Panc1 (cell line): Measurements from ENCODE around the gene DHODH. TPM values are rescaled to one million over a fixed set of nuclear protein-coding genes. Genes with fewer than 3 reads are reported as not detected.

Experiments used
- ATAC-seq: fragments of 200-7000 bp; cut with Tn5 transposase; 2 replicates; pipeline ENCODE4 v1.9.1; 2020; ENCODE audit warnings: mild to moderate bottlenecking, moderate library complexity
- BruUV-seq: library from RNA; stranded (reverse); fragments of 400-500 nt; replicated peaks from 2 replicates; lab custom pipeline; 2021; lab: Mats Ljungman, UMichigan
- CTCF ChIA-PET: fragments of 300-600 bp; sonication (Branson Sonifier 250); formaldehyde crosslinking; loops from one replicate; lab custom pipeline; 2022; ENCODE audit warnings: antibody characterized with exemption; lab: Charles Lee
- POLR2A ChIA-PET: fragments of 300-600 bp; sonication (Branson Sonifier 250); formaldehyde crosslinking; loops from one replicate; lab custom pipeline; 2022; ENCODE audit warnings: antibody characterized with exemption; lab: Charles Lee
- DNase-seq: peaks from one replicate; pipeline ENCODE4 v3.0.0-alpha.2; 2010; ENCODE audit warnings: low read depth, low spot score
- H3K27ac ChIP-seq: 2 replicates; pipeline ENCODE4 v1.5.1; 2011; ENCODE audit warnings: mild to moderate bottlenecking, low read length, inconsistent platforms
- H3K27me3 ChIP-seq: fragments of 200-500 bp; sonication (Bioruptor generic); 2 replicates; pipeline ENCODE4 v1.6.0; 2014; ENCODE audit warnings: low read length, inconsistent platforms; ENCODE audit not compliant: control insufficient read depth, insufficient read depth
- H3K36me3 ChIP-seq: fragments of 200-500 bp; sonication (Bioruptor generic); 2 replicates; pipeline ENCODE4 v1.5.1; 2014; ENCODE audit warnings: inconsistent platforms, mild to moderate bottlenecking, low read length, moderate library complexity; ENCODE audit not compliant: control insufficient read depth, insufficient read depth
- H3K4me1 ChIP-seq: 2 replicates; pipeline ENCODE4 v1.5.1; 2011; ENCODE audit warnings: inconsistent platforms, mild to moderate bottlenecking, low read length, moderate library complexity; ENCODE audit not compliant: control insufficient read depth, insufficient read depth
- H3K4me3 ChIP-seq, 2 experiments: 2 replicates each; pipeline ENCODE4 v1.5.1; 2011 to 2012; ENCODE audit warnings: low read depth in 2 of 2, low read length in 2 of 2, mild to moderate bottlenecking in 2 of 2, inconsistent platforms in 1 of 2, moderate library complexity in 1 of 2
- H3K9me3 ChIP-seq: fragments of 200-500 bp; sonication (Bioruptor generic); 2 replicates; pipeline ENCODE4 v1.5.1; 2014; ENCODE audit warnings: low read depth, mild to moderate bottlenecking, inconsistent platforms, low read length, moderate library complexity; ENCODE audit not compliant: control insufficient read depth, insufficient read depth
- POLR2AphosphoS5 ChIP-seq: IDR thresholded peaks from 2 replicates; pipeline ENCODE4 v1.6.1; 2012; ENCODE audit warnings: mild to moderate bottlenecking, low read depth, low read length, moderate library complexity
- SIN3A ChIP-seq: IDR thresholded peaks from 2 replicates; pipeline ENCODE4 v1.6.1; 2012; ENCODE audit warnings: low read depth, mild to moderate bottlenecking, low read length, moderate library complexity, borderline replicate concordance; ENCODE audit not compliant: insufficient read depth
- TCF7L2 ChIP-seq: IDR thresholded peaks from 2 replicates; pipeline ENCODE4 v1.6.1; 2011; ENCODE audit warnings: mild to moderate bottlenecking, low read depth, low read length, inconsistent platforms
- in situ Hi-C: cut with HindIII; loops from 2 replicates; pipeline ENCODE4 v1.10.0; 2016; ENCODE audit warnings: low sequenced_read_pairs, low pct_unique_long_range_greater_than_20kb
- intact Hi-C: fragments of 100-400 bp; cut with micrococcal nuclease; formaldehyde crosslinking; loops from one replicate; pipeline ENCODE4 v1.10.0; 2022; ENCODE audit not compliant: unreplicated experiment
- total RNA-seq: library from RNA; stranded (reverse); gene quantifications from one replicate; pipeline ENCODE4 v1.2.1, GENCODE V29; 2021; ENCODE audit not compliant: unreplicated experiment
- TF ChIP-seq, protein P1 (sequence below): fragments of 450-650 bp; IDR thresholded peaks from 2 replicates; pipeline ENCODE4 v1.5.1; 2017; ENCODE audit warnings: mild to moderate bottlenecking
- TF ChIP-seq, protein P2 (sequence below), 2 experiments: IDR thresholded peaks; 2 replicates each; pipeline ENCODE4 v1.6.1; 2011 to 2012; ENCODE audit warnings: low read depth in 2 of 2, control low read depth in 1 of 2, low read length in 1 of 2, mild to moderate bottlenecking in 1 of 2, moderate library complexity in 1 of 2; ENCODE audit not compliant: insufficient read depth in 1 of 2

Gene DHODH
- total RNA-seq, 1 experiment from 2014 or later: 8.9 TPM

DNA sequence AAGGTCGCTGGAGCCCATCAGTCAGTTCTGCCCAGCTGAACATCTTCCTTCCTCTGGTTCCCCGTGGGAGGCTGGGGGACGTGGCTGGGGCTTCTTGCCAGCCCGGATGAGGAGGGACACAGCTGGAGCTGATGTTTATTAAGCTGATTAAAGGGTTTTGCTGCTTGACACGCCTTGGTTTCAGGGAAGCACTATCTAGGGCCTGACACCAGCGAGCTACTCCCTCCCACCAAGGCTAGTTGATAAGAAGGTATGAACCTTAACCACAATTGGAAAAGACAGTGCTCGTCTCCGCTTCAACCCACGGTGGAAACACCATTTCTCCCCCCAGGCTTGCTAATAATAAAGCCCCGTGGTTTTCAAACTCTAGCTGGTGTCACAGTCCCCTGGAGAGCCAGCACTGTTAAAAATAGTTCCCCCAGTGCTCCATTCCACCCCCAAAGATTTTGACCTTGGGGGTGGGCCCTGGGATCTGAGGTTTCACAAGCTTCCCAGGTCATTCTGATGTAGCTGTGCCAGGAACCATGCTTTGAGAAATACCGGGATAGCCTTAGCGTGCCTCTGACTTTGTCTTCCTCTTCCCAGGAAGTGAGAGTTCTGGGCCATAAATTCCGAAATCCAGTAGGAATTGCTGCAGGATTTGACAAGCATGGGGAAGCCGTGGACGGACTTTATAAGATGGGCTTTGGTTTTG lies 5.5 kb downstream of the DHODH start:
- CTCF ChIA-PET: no interaction called here

DNA sequence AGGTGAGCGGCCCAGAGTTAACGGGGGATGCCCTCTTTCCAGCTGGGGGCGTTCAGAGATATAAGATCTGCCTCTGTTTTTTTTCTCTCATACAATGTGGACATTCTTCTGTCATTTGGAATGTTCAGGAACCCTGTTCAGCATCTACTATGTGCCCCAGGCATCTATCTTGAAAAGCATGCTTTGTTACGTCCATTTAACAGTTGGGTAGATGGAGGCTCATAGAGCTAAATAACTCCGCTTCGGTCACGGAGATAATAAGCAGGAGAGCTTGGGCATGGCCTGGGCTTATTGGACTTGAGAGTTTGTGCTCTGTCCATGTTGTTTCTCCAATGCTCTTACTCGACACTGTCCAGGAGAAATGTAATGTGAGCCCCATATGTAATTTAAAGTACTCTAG lies 6.1 kb downstream of the DHODH start:
- Histone ChIP-seq H3K9me3 (no peaks in the 10 kb centered on the region), H3K27ac (no peak overlapping the region), H3K36me3 (no peaks in the 10 kb centered on the region), H3K4me1 (no peaks in the 10 kb centered on the region), H3K4me3 (no peak overlapping the region), H3K27me3 (no peaks in the 10 kb centered on the region)
- TF ChIP-seq POLR2AphosphoS5: no peak
- TF ChIP-seq, protein P1, sequence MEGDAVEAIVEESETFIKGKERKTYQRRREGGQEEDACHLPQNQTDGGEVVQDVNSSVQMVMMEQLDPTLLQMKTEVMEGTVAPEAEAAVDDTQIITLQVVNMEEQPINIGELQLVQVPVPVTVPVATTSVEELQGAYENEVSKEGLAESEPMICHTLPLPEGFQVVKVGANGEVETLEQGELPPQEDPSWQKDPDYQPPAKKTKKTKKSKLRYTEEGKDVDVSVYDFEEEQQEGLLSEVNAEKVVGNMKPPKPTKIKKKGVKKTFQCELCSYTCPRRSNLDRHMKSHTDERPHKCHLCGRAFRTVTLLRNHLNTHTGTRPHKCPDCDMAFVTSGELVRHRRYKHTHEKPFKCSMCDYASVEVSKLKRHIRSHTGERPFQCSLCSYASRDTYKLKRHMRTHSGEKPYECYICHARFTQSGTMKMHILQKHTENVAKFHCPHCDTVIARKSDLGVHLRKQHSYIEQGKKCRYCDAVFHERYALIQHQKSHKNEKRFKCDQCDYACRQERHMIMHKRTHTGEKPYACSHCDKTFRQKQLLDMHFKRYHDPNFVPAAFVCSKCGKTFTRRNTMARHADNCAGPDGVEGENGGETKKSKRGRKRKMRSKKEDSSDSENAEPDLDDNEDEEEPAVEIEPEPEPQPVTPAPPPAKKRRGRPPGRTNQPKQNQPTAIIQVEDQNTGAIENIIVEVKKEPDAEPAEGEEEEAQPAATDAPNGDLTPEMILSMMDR: no peak
- no peak for TF ChIP-seq SIN3A
- TF ChIP-seq, protein P2, sequence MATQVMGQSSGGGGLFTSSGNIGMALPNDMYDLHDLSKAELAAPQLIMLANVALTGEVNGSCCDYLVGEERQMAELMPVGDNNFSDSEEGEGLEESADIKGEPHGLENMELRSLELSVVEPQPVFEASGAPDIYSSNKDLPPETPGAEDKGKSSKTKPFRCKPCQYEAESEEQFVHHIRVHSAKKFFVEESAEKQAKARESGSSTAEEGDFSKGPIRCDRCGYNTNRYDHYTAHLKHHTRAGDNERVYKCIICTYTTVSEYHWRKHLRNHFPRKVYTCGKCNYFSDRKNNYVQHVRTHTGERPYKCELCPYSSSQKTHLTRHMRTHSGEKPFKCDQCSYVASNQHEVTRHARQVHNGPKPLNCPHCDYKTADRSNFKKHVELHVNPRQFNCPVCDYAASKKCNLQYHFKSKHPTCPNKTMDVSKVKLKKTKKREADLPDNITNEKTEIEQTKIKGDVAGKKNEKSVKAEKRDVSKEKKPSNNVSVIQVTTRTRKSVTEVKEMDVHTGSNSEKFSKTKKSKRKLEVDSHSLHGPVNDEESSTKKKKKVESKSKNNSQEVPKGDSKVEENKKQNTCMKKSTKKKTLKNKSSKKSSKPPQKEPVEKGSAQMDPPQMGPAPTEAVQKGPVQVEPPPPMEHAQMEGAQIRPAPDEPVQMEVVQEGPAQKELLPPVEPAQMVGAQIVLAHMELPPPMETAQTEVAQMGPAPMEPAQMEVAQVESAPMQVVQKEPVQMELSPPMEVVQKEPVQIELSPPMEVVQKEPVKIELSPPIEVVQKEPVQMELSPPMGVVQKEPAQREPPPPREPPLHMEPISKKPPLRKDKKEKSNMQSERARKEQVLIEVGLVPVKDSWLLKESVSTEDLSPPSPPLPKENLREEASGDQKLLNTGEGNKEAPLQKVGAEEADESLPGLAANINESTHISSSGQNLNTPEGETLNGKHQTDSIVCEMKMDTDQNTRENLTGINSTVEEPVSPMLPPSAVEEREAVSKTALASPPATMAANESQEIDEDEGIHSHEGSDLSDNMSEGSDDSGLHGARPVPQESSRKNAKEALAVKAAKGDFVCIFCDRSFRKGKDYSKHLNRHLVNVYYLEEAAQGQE (IDR thresholded peaks at IDR 0.05; ENCODE audit: insufficient read depth in 1 of 2, low read depth in 2 of 2, low read length in 1 of 2): no peak
- no peak for TF ChIP-seq TCF7L2
- CTCF ChIA-PET: no interaction called here
- no peak for ATAC-seq
- POLR2A ChIA-PET: no interaction called here
- BruUV-seq: no TSS peak
- in situ Hi-C loops (no loop called here), intact Hi-C loops (no loop called here)
- no peak for DNase-seq

More for the DNA sequence above, 5.5 kb downstream of the DHODH start:
- no peaks in the 10 kb centered on the region for H3K27me3 ChIP-seq
- DNase-seq (no peak), ATAC-seq (no peak)
- H3K36me3 ChIP-seq: no peaks in the 10 kb centered on the region
- no peak overlapping the region for H3K4me3 ChIP-seq
- intact Hi-C loops (no loop called here), in situ Hi-C loops (no loop called here)
- H3K9me3 ChIP-seq: no peaks in the 10 kb centered on the region
- BruUV-seq: no TSS peak
- POLR2A ChIA-PET: no interaction called here
- TF ChIP-seq TCF7L2 (no peak), POLR2AphosphoS5 (no peak), SIN3A (no peak)
- TF ChIP-seq, protein P2 (IDR thresholded peaks at IDR 0.05; ENCODE audit: insufficient read depth in 1 of 2, low read depth in 2 of 2, low read length in 1 of 2): no peak
- TF ChIP-seq, protein P1: no peak
- no peak overlapping the region for H3K27ac ChIP-seq
- H3K4me1 ChIP-seq: no peaks in the 10 kb centered on the region
